ENCODE data around the gene KRT26.

GRCh38 chr17:40727447-40728231 is 44.4 kb downstream of the KRT26 start:
- no peak for TF ChIP-seq EZH2 (IDR thresholded peaks at IDR 0.05; ENCODE audit: low read depth)
- TF ChIP-seq CTCF (conservative IDR thresholded peaks at IDR 0.05) = no peak

Data from PC-9 (cell line).